Thyroid gland (tissue), 4 donors: ENCODE results near the gene GBP7.

Source experiments
- POLR2A ChIP-seq, 2 donors: fragments of 450-650 bp; IDR thresholded peaks; one replicate each; pipeline ENCODE4 v1.6.1; 2017; ENCODE audit warnings: antibody characterized with exemption in 2 of 2, mild to moderate bottlenecking in 2 of 2, moderate library complexity in 1 of 2
- TF ChIP-seq, protein P1 (sequence below), 6 experiments: fragments of 200-600 bp in 3 of 6; fragments of 450-650 bp in 3 of 6; sonication (generic) in 3 of 6; IDR thresholded peaks; one replicate each; pipeline ENCODE4 v1.5.1; 2016 to 2019; ENCODE audit warnings: antibody characterized with exemption in 6 of 6, mild to moderate bottlenecking in 2 of 6, inconsistent platforms in 1 of 6, moderate library complexity in 1 of 6

GRCh38 chr1:89167590-89168230 is 8.1 kb downstream of the GBP7 start:
- TF ChIP-seq, protein P1, sequence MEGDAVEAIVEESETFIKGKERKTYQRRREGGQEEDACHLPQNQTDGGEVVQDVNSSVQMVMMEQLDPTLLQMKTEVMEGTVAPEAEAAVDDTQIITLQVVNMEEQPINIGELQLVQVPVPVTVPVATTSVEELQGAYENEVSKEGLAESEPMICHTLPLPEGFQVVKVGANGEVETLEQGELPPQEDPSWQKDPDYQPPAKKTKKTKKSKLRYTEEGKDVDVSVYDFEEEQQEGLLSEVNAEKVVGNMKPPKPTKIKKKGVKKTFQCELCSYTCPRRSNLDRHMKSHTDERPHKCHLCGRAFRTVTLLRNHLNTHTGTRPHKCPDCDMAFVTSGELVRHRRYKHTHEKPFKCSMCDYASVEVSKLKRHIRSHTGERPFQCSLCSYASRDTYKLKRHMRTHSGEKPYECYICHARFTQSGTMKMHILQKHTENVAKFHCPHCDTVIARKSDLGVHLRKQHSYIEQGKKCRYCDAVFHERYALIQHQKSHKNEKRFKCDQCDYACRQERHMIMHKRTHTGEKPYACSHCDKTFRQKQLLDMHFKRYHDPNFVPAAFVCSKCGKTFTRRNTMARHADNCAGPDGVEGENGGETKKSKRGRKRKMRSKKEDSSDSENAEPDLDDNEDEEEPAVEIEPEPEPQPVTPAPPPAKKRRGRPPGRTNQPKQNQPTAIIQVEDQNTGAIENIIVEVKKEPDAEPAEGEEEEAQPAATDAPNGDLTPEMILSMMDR (IDR thresholded peaks at IDR 0.05) = no peak
- no peak for TF ChIP-seq POLR2A (IDR thresholded peaks at IDR 0.05)
